Adrenal gland (tissue), 12 donors: ENCODE measurements around the gene PNPLA7. TPM values are rescaled to one million over a fixed set of nuclear protein-coding genes. Genes with fewer than 3 reads are reported as not detected.

Experiments
- DNase-seq, 7 donors: peaks; one replicate each; pipeline ENCODE4 v3.0.0-alpha.2; 2019 to 2020
- H3K27ac ChIP-seq, 5 donors: fragments of 200-600 bp; sonication (generic) in 4 of 5; 1 replicate in 3 of 5; 2 replicates in 2 of 5; pipeline versions ENCODE4 v1.5.1 to v1.8.0; 2016 to 2020; ENCODE audit warnings: mild to moderate bottlenecking in 1 of 5
- H3K27me3 ChIP-seq: fragments of 200-600 bp; 2 replicates; pipeline ENCODE4 v1.8.0; 2021
- H3K36me3 ChIP-seq, 2 donors: fragments of 200-600 bp; replicated peaks in 1 of 2; 1 replicate in 1 of 2; 2 replicates in 1 of 2; pipeline versions ENCODE4 v1.5.1 to v1.8.0; 2018 to 2022
- H3K4me1 ChIP-seq, 2 donors: fragments of 200-600 bp; replicated peaks in 1 of 2; 1 replicate in 1 of 2; 2 replicates in 1 of 2; pipeline versions ENCODE4 v1.5.1 to v1.8.0; 2018 to 2021
- H3K4me3 ChIP-seq, 4 donors: fragments of 200-600 bp; sonication (generic) in 3 of 4; one replicate each; pipeline ENCODE4 v1.5.1; 2016 to 2018
- H3K9me3 ChIP-seq, 3 donors: fragments of 200-600 bp; sonication (generic) in 1 of 3; replicated peaks in 1 of 3; 1 replicate in 2 of 3; 2 replicates in 1 of 3; pipeline versions ENCODE4 v1.5.1 to v1.8.0; 2016 to 2021
- CTCF ChIP-seq, 6 experiments: fragments of 450-650 bp in 4 of 6; fragments of 200-600 bp in 2 of 6; sonication (generic) in 1 of 6; IDR thresholded peaks; 1 replicate in 5 of 6; 2 replicates in 1 of 6; pipeline versions ENCODE4 v1.5.1 to v1.8.0; 2016 to 2021; ENCODE audit warnings: antibody characterized with exemption in 6 of 6, mild to moderate bottlenecking in 2 of 6, moderate library complexity in 1 of 6
- POLR2A ChIP-seq, 2 donors: fragments of 450-650 bp; IDR thresholded peaks; one replicate each; pipeline ENCODE4 v1.6.1; 2017; ENCODE audit warnings: antibody characterized with exemption in 2 of 2, mild to moderate bottlenecking in 2 of 2, moderate library complexity in 1 of 2
- WGBS, 4 donors: extraction: QIAGEN DNeasy Blood & Tissue Kit in 2 of 4; methylation state at CpG; one replicate each; pipeline versions ENCODE4 v1.1.5 to v1.1.7; 2013 to 2017; 5-methylcytosine and 5-hydroxymethylcytosine counted together
- intact Hi-C, 2 donors: fragments of 100-400 bp; cut with DNase I; formaldehyde crosslinking; loops; one replicate each; pipeline versions ENCODE4 v1.14.1 to v1.15.0; 2022 to 2023
- polyA plus RNA-seq, 3 donors: library from polyadenylated mRNA; stranded (reverse); fragments of 200-250 nt in 2 of 3; fragments of 350-450 nt in 1 of 3; fragmentation: Illumina TruSeq in 1 of 3; extraction: RNeasy Lipid Tissue Mini Kit (QIAGEN cat#74804) in 1 of 3; gene quantifications; one replicate each; pipeline ENCODE4 v1.2.3, GENCODE V29; 2013 to 2014
- total RNA-seq, 9 donors: library from RNA; depleted of rRNA in 4 of 9; stranded (reverse); fragments of >200 nt in 4 of 9; fragments of 120-200 nt in 1 of 9; fragmentation: NEBNext Ultra II Directional in 1 of 9; extraction: Animal tissue kit (Norgen Biotek cat#: 25700) in 1 of 9; gene quantifications; one replicate each; pipeline versions ENCODE4 v1.1.0 to v1.2.4, GENCODE V29; 2013 to 2023
- donor health status: healthy with polysubstance abuse.
- donor health status: Bipolar disorder and iron deficiency.
- donor health status: DM: yes; HTN: yes; CAD: no.
- donor health status: DM: no; HTN: no; CAD: no.
- donor health status: DM: no; HTN: no; CAD: no.
- donor health status: DM: yes; HTN: yes; CAD: no.

Gene PNPLA7
- total and polyA plus RNA-seq, 12 donors, result 0.44 to 64.1 (median 10.8) TPM

- TF ChIP-seq POLR2A (IDR thresholded peaks at IDR 0.05) (no peak), CTCF (IDR thresholded peaks at IDR 0.05) (no peak)
Measured at GRCh38 chr9:137478613-137478961, 71.6 kb downstream of the PNPLA7 start.

GRCh38 chr9:137477778-137478612 is 72.2 kb downstream of the PNPLA7 start:
- TF ChIP-seq CTCF (IDR thresholded peaks at IDR 0.05) (no peak), POLR2A (IDR thresholded peaks at IDR 0.05) (no peak)
- 90 to 97% (median 92%) methylated on average over 5 to 29 of the region's 29 CpGs for WGBS, 4 donors
- Histone ChIP-seq H3K27ac (no peak overlapping the region), H3K36me3 (no peaks in the 10 kb centered on the region), H3K27me3 (no peaks in the 10 kb centered on the region), H3K4me3 (no peak overlapping the region), H3K9me3 (peaks cover 0 to 5% (median 0%) of the 10 kb centered on the region in 3 donors), H3K4me1 (peaks cover 11 to 16% of the 10 kb centered on the region in 2 donors)
- peak in 1 of 7 donors; percentile 20 for DNase-seq
- intact Hi-C loops, result no loop called here

More at GRCh38 chr9:137478613-137478961, 71.6 kb downstream of the PNPLA7 start:
- peaks cover 11 to 16% of the 10 kb centered on the region in 2 donors for H3K4me1 ChIP-seq
- intact Hi-C loops, result no loop called here
- H3K4me3 ChIP-seq, result no peak overlapping the region
- H3K27me3 ChIP-seq, result no peaks in the 10 kb centered on the region
- H3K36me3 ChIP-seq, result no peaks in the 10 kb centered on the region
- H3K27ac ChIP-seq, result no peak overlapping the region
- DNase-seq, result no peak
- peaks cover 0 to 5% (median 0%) of the 10 kb centered on the region in 3 donors for H3K9me3 ChIP-seq
- WGBS, 4 donors, result 62 to 90% (median 87%) methylated on average over 5 to 11 of the region's 11 CpGs

- no peaks in the 10 kb centered on the region for H3K27me3 ChIP-seq
- H3K4me3 ChIP-seq, result no peak overlapping the region
- H3K36me3 ChIP-seq, result no peaks in the 10 kb centered on the region
- intact Hi-C loops, result no loop called here
- peaks cover 3 to 7% of the 10 kb centered on the region in 2 donors for H3K4me1 ChIP-seq
- TF ChIP-seq POLR2A (IDR thresholded peaks at IDR 0.05) (no peak), CTCF (IDR thresholded peaks at IDR 0.05) (no peak)
- WGBS, 4 donors, result 85 to 98% (median 93%) methylated on average over 3 to 11 of the region's 11 CpGs
- H3K27ac ChIP-seq, result no peak overlapping the region
- DNase-seq, result peak in 1 of 7 donors; percentile 17
- H3K9me3 ChIP-seq, result peaks cover 0 to 5% (median 0%) of the 10 kb centered on the region in 3 donors
Measured at GRCh38 chr9:137476856-137477255, 73.3 kb downstream of the PNPLA7 start.

- Histone ChIP-seq H3K4me3 (no peak overlapping the region), H3K36me3 (no peaks in the 10 kb centered on the region), H3K9me3 (peaks cover 0 to 5% (median 0%) of the 10 kb centered on the region in 3 donors), H3K27me3 (no peaks in the 10 kb centered on the region), H3K4me1 (no peaks in the 10 kb centered on the region), H3K27ac (no peak overlapping the region)
- TF ChIP-seq POLR2A (IDR thresholded peaks at IDR 0.05), result no peak
- DNase-seq, result no peak
- intact Hi-C loops, result no loop called here
- WGBS, 4 donors, result 85 to 88% (median 85%) methylated on average over 3 of the region's 3 CpGs
Measured at GRCh38 chr9:137475666-137476065, 74.5 kb downstream of the PNPLA7 start.
